Measurements from ENCODE around the gene PARD3B.

PARD3B gene

DNA sequence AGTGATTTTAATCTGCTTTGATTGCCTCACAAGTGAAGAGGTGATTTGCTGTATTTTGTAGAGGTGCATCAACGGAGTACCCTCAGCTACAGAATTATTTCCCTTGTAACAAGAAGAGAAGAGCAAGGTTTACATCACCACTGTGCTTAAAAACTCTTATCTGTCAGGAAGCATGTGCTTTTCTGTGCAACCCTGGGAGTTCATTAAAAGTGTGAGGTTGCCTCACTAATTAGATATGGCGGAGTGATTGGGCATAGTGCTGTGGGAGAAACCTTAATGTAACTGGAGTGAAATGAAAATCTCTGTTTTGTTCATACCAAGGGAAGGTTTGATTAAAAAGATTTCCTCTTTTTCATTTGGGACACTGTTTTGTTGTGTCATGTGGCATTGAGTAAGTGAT lies 544.7 kb downstream of the PARD3B start:
- H3F3A ChIP-seq (ENCODE audit: control insufficient read depth, insufficient read depth): no peaks in the 10 kb centered on the region
- no peak overlapping the region for H3K4me3 ChIP-seq (ENCODE audit: low read length)
- no peaks in the 10 kb centered on the region for H3K27me3 ChIP-seq (ENCODE audit: control insufficient read depth, low read length)
- no peaks in the 10 kb centered on the region for H3K9me2 ChIP-seq (replicated peaks; ENCODE audit: control insufficient read depth, low read length)
- TF ChIP-seq, protein P1, sequence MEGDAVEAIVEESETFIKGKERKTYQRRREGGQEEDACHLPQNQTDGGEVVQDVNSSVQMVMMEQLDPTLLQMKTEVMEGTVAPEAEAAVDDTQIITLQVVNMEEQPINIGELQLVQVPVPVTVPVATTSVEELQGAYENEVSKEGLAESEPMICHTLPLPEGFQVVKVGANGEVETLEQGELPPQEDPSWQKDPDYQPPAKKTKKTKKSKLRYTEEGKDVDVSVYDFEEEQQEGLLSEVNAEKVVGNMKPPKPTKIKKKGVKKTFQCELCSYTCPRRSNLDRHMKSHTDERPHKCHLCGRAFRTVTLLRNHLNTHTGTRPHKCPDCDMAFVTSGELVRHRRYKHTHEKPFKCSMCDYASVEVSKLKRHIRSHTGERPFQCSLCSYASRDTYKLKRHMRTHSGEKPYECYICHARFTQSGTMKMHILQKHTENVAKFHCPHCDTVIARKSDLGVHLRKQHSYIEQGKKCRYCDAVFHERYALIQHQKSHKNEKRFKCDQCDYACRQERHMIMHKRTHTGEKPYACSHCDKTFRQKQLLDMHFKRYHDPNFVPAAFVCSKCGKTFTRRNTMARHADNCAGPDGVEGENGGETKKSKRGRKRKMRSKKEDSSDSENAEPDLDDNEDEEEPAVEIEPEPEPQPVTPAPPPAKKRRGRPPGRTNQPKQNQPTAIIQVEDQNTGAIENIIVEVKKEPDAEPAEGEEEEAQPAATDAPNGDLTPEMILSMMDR (IDR thresholded peaks at IDR 0.05; ENCODE audit: low read depth, low read length, poor library complexity, severe bottlenecking): no peak
- no peak for TF ChIP-seq EZH2phosphoT487 (IDR thresholded peaks at IDR 0.05; ENCODE audit: borderline replicate concordance, low read length)
- H4K20me1 ChIP-seq (ENCODE audit: control insufficient read depth, insufficient read depth, low read depth, low read length): no peaks in the 10 kb centered on the region
- no peaks in the 10 kb centered on the region for H3K4me1 ChIP-seq (ENCODE audit: control insufficient read depth, low read length)
- no peaks in the 10 kb centered on the region for H3K9me3 ChIP-seq (ENCODE audit: control insufficient read depth, insufficient read depth, low read length)
- H3K27ac ChIP-seq (ENCODE audit: low read depth, low read length): no peak overlapping the region
- no peaks in the 10 kb centered on the region for H3K36me3 ChIP-seq (ENCODE audit: control insufficient read depth, low read length)
- no peaks in the 10 kb centered on the region for H3K79me2 ChIP-seq (ENCODE audit: control insufficient read depth, low read length)
- H3K4me2 ChIP-seq (ENCODE audit: low read length): no peak overlapping the region

DNA sequence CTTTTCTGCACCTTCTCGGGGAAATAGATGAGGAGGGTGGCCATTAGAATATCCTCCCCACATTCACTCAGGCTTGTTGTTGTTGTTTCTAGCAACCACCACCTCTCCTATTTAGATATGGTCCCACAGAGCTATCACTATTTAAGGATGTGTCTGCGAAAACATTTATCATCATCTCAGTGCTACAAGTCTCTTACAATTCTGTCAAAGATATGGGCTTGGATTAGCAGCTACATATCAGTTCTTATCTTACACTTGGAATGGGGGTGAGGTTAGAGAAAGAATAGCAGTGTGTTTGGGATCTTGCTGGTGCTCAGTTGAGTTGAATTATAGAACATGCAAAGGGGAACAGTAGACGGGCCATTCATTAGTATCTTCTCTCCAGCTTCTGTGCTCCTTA lies 546.1 kb downstream of the PARD3B start:
- no peak overlapping the region for H3K4me3 ChIP-seq (ENCODE audit: low read length)
- no peaks in the 10 kb centered on the region for H3F3A ChIP-seq (ENCODE audit: control insufficient read depth, insufficient read depth)
- no peaks in the 10 kb centered on the region for H3K36me3 ChIP-seq (ENCODE audit: control insufficient read depth, low read length)
- H3K4me1 ChIP-seq (ENCODE audit: control insufficient read depth, low read length): no peaks in the 10 kb centered on the region
- no peaks in the 10 kb centered on the region for H3K27me3 ChIP-seq (ENCODE audit: control insufficient read depth, low read length)
- H4K20me1 ChIP-seq (ENCODE audit: control insufficient read depth, insufficient read depth, low read depth, low read length): no peaks in the 10 kb centered on the region
- H3K9me3 ChIP-seq (ENCODE audit: control insufficient read depth, insufficient read depth, low read length): no peaks in the 10 kb centered on the region
- H3K9me2 ChIP-seq (replicated peaks; ENCODE audit: control insufficient read depth, low read length): no peaks in the 10 kb centered on the region
- no peak for TF ChIP-seq EZH2phosphoT487 (IDR thresholded peaks at IDR 0.05; ENCODE audit: borderline replicate concordance, low read length)
- TF ChIP-seq, protein P1 (IDR thresholded peaks at IDR 0.05; ENCODE audit: low read depth, low read length, poor library complexity, severe bottlenecking): no peak
- no peak overlapping the region for H3K27ac ChIP-seq (ENCODE audit: low read depth, low read length)
- H3K79me2 ChIP-seq (ENCODE audit: control insufficient read depth, low read length): no peaks in the 10 kb centered on the region
- no peak overlapping the region for H3K4me2 ChIP-seq (ENCODE audit: low read length)

- TF ChIP-seq, protein P1 (IDR thresholded peaks at IDR 0.05; ENCODE audit: low read depth, low read length, poor library complexity, severe bottlenecking): no peak
- no peak for TF ChIP-seq EZH2phosphoT487 (IDR thresholded peaks at IDR 0.05; ENCODE audit: borderline replicate concordance, low read length)
- no peaks in the 10 kb centered on the region for H3K79me2 ChIP-seq (ENCODE audit: control insufficient read depth, low read length)
- no peak overlapping the region for H3K4me2 ChIP-seq (ENCODE audit: low read length)
- no peaks in the 10 kb centered on the region for H3K27me3 ChIP-seq (ENCODE audit: control insufficient read depth, low read length)
- no peak overlapping the region for H3K4me3 ChIP-seq (ENCODE audit: low read length)
- H3K27ac ChIP-seq (ENCODE audit: low read depth, low read length): no peak overlapping the region
- H3K9me2 ChIP-seq (replicated peaks; ENCODE audit: control insufficient read depth, low read length): no peaks in the 10 kb centered on the region
- no peaks in the 10 kb centered on the region for H3F3A ChIP-seq (ENCODE audit: control insufficient read depth, insufficient read depth)
- no peaks in the 10 kb centered on the region for H3K4me1 ChIP-seq (ENCODE audit: control insufficient read depth, low read length)
- no peaks in the 10 kb centered on the region for H3K36me3 ChIP-seq (ENCODE audit: control insufficient read depth, low read length)
- H4K20me1 ChIP-seq (ENCODE audit: control insufficient read depth, insufficient read depth, low read depth, low read length): no peaks in the 10 kb centered on the region
- no peaks in the 10 kb centered on the region for H3K9me3 ChIP-seq (ENCODE audit: control insufficient read depth, insufficient read depth, low read length)
Observed at GRCh38 chr2:205094031-205094430, 548.8 kb downstream of the PARD3B start.

DNA sequence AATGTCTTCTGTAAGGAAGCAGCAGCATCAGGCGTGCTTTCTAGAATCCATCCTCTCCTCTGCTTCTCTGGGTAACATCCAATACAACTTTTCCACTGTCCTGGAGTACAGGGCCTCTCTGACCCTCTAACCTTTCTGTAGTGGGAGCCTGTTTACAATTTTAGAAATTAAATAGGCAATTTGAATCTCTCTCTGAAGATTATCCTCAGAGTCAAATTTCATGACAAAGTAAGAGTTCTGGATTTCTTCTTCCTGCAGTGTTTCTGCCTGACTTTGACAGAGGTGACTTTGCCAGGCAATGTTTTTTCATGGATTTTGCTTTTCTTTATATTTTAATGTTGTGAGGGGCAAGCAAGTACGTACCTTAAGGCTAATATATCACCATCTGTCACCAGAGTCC lies 558.4 kb downstream of the PARD3B start:
- H3K4me2 ChIP-seq (ENCODE audit: low read length): no peak overlapping the region
- no peaks in the 10 kb centered on the region for H3K4me1 ChIP-seq (ENCODE audit: control insufficient read depth, low read length)
- H3K27ac ChIP-seq (ENCODE audit: low read depth, low read length): no peak overlapping the region
- H3K4me3 ChIP-seq (ENCODE audit: low read length): no peak overlapping the region
- no peaks in the 10 kb centered on the region for H3K36me3 ChIP-seq (ENCODE audit: control insufficient read depth, low read length)
- H3K27me3 ChIP-seq (ENCODE audit: control insufficient read depth, low read length): no peaks in the 10 kb centered on the region
- H3K79me2 ChIP-seq (ENCODE audit: control insufficient read depth, low read length): no peaks in the 10 kb centered on the region
- no peaks in the 10 kb centered on the region for H3K9me2 ChIP-seq (replicated peaks; ENCODE audit: control insufficient read depth, low read length)
- H4K20me1 ChIP-seq (ENCODE audit: control insufficient read depth, insufficient read depth, low read depth, low read length): no peaks in the 10 kb centered on the region
- no peaks in the 10 kb centered on the region for H3F3A ChIP-seq (ENCODE audit: control insufficient read depth, insufficient read depth)
- TF ChIP-seq EZH2phosphoT487 (IDR thresholded peaks at IDR 0.05; ENCODE audit: borderline replicate concordance, low read length): no peak
- TF ChIP-seq, protein P1 (IDR thresholded peaks at IDR 0.05; ENCODE audit: low read depth, low read length, poor library complexity, severe bottlenecking): no peak
- no peaks in the 10 kb centered on the region for H3K9me3 ChIP-seq (ENCODE audit: control insufficient read depth, insufficient read depth, low read length)
